NCI-H1092 treated with DMSO at 0.1 percent for 48 hours (cell line): ENCODE results near the gene PIWIL4.

Source experiments
- DNase-seq: peaks from one replicate; lab custom pipeline; 2025; lab: John Stamatoyannopoulos, UW

The PIWIL4 gene

DNA sequence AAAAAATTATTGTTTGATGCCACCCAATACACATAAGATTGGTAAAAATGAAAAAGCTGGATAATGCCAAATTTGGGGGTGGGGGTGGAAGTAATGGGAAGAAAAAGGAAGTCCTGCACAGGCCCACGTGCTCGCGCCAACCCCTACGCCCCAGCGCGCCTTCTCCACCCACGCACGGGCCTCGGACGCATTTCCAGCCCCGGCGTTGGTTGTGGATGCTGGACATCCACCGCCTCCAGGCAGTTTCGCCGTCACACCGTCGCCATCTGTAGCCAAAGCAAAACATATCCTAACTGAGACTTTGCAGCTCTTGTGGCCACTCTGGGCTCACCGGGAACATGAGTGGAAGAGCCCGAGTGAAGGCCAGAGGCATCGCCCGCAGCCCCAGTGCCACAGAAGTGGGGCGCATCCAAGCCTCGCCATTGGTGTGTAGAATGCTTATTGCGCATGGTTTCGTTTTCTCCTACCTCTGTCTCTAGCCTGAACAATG, at the start of gene PIWIL4:
PIWIL4 (plus strand) TSS at position 188 of the 490 bp plus-strand sequence; CDS start at position 339, 151 bp downstream.
- no peak for DNase-seq

DNA sequence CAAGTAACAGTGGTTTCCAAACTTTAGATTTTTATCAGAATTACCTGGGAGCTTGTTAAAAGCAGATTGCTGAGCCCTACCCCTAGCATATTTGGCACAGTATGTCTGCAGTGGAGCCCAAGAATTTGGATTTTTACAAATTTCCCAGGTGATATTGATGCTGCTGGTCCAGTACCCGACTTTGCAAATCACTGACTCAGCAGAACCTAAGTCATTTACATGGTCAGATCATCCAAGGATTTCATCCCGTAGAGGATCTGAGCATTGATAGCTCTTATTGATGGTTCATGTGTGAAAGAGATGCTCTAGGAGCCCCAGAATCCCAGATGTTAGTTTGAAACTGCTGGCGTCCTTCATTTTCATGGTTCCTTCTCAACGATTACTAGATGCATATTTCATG, 48.9 kb upstream of the PIWIL4 start:
- no peak for DNase-seq

DNA sequence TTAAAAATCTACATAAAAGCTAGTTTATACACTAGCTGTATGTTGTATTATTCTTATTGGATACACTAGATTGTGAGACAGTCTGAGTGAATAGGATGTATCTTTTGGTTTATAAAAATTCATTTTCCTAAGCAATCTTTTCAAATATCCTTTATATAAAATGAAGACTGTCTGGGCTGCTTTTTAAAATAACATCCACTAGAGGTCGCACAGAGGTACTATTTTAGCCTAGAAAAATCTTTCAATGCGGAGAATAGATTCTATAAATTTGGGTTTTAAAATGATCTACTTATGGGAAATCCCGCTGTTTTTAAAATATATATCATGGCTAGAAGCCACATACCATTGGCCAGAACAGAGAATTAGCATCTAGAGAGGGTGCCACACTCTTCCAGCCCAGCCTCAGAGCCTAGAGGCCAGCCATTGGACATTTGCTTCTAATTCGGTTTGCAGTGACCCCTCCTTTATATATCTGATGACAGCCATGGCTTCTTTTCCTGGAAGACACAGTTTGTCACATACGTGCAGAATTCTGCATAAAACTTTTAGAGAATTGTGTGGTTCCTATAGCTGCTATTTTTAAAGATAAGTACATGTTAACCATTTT, 47.6 kb upstream of the PIWIL4 start:
- DNase-seq = peak; percentile 51

GRCh38 chr11:94521684-94522083, 45.5 kb upstream of the PIWIL4 start:
- DNase-seq = no peak

DNA sequence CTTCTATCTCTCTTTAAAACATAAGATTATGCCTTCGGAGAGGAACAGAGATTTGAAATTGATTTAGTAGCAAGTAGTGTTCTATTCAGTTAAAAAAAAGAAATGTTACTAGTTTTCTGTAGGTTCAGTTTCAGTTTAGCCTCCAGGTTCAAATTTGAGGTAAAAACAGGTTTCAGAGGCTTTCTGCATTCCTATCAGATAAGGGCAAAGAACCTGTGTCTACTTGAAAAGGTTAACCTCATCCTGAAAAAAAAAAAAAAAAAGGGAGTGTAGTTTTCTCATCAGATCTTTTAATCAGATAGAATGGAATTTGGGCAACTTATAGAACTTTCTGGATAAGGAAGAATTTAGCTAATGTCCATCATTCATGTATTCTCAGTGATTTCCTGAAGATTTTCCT, 42.8 kb upstream of the PIWIL4 start:
- no peak for DNase-seq

DNA sequence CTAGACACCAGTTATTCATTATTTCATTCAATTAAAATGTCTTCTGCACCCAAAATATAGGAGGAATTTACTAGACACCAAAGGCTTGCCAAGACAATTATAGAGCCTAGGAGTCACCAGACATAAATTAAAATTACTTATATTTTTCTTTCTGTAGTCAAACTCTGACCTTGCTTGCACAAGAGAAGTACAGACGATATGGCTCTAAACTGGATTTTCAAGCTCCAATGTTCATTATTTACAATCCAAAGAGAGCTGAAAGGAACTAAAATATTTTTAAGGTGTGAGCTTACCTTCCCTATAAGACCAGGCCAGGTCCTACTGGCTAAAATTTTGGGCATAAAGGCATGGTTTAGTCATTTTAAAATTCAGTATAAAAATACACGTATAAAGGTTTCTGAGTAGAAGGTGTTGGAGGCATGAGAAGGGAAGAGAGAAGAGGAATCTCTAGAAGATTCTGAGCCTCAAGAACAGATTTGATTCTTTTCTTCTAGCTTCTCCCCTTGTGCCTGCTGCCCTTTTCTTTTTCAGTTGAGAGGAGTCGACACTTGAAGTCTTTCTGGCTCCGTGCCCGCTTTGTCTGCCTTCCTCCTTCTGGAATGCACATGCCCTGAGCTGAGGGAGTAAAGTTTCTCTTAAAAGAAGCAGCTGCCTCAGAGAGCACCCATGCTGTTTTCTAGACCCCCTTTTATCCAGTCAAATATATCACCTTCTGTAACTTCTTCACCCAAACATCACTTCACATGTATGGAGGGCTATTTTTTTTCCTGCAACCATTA, 41.4 kb upstream of the PIWIL4 start:
- DNase-seq = no peak

- DNase-seq = no peak
Observed at GRCh38 chr11:94526645-94527438, 40.3 kb upstream of the PIWIL4 start.

GRCh38 chr11:94528551-94528950, 38.6 kb upstream of the PIWIL4 start:
- DNase-seq = no peak

DNA sequence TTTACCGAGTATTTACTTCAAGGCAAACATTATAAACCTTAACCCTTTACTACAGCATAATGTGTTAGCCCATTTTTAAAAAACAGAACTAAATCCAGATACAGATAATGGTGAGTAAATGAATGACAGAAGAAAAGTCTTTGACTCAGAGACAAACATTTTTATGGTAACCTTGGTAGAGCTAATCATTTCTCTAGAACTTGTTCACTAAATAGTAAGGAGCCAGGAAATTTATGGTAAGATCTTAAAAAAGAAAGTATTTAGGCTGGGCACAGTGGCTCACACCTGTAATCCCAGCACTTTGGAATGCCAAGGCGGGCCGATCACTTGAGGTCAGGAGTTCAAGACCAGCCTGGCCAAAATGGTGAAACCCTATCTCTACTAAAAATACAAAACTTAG, 35.0 kb upstream of the PIWIL4 start:
- no peak for DNase-seq

DNA sequence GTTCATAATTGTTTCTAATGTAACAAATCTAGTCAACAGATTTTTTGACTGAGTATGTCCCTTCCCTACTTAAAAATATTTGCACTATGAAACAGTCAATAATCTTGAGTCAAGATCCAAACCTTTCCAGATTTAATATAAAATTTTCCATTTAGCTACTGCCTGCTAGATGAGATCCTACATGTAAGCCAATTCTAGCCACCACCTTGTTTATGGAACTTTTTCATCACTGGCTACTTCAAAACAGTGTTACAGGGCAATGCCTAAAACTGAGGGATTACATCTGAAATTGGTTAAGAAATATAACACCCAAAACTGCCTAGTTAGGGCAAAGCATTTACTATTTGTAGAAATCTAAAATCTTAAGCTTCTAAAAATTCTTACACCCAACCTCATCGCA, 34.0 kb upstream of the PIWIL4 start:
- no peak for DNase-seq

GRCh38 chr11:94533696-94534630, 33.2 kb upstream of the PIWIL4 start:
- DNase-seq = no peak

DNA sequence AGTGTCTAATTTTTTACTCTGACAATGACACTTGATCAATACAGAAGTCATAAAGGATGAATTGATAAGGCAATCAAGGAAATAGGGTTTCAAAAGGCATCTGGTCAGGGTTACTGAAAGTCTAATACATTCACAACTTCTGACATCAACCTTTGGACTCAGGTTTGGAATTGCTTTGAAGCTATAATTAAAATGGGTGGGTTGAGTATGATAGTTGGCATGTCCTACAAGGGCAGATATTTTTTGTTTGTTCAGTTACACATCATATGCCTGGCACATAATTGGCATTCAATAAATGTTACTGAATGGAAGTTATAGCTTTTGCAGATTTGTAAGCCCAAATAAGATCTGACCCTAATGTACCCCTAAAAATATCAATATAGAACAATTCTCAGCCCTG, 30.8 kb upstream of the PIWIL4 start:
- no peak for DNase-seq

DNA sequence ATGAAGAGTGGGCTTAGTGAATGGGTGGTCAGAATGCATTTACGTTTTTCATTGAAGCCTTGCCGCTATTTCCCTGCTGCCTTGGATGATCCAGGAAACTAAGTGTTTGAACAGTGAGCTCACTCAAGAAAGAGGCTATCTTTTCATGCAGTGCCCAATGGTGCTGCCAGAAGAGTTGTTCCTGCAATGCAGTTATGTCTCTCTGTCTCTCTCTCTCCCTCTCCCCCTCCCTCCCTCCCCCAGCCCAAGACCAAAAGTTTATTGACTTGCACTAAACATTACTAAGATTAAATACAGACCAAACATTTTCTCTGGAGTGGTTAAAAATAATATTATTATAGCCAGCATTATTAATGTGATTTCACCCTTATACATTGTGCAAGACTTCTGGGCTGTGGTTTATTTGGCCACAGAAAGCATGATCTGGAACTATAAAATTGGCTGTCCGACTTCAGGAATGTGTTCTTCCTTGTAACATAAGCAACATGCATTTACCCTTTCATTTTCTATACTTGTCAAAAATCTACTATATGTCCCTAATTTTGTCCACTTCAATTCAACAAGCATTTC, 30.1 kb upstream of the PIWIL4 start:
- no peak for DNase-seq

GRCh38 chr11:94539420-94539819, 27.7 kb upstream of the PIWIL4 start:
- DNase-seq = no peak

DNA sequence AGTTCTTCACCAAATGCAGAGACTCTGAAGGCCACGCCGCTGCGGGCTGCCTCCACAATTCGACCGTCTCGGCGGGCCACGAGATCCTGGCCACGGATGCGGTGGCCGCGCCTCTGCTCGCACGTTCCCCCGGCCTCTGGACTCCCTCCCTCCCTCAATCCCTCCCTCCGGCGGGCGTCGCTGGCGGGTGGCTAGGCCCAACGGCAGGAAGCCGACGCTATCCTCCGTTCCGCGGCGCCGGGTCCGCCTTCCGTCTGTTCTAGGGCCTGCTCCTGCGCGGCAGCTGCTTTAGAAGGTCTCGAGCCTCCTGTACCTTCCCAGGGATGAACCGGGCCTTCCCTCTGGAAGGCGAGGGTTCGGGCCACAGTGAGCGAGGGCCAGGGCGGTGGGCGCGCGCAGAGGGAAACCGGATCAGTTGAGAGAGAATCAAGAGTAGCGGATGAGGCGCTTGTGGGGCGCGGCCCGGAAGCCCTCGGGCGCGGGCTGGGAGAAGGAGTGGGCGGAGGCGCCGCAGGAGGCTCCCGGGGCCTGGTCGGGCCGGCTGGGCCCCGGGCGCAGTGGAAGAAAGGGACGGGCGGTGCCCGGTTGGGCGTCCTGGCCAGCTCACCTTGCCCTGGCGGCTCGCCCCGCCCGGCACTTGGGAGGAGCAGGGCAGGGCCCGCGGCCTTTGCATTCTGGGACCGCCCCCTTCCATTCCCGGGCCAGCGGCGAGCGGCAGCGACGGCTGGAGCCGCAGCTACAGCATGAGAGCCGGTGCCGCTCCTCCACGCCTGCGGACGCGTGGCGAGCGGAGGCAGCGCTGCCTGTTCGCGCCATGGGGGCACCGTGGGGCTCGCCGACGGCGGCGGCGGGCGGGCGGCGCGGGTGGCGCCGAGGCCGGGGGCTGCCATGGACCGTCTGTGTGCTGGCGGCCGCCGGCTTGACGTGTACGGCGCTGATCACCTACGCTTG, 23.2 kb upstream of the PIWIL4 start, which contains the start of gene FUT4:
FUT4 (plus strand) TSS at position 227 of the 951 bp plus-strand sequence; CDS start at position 440, 213 bp downstream.
- DNase-seq = peak; percentile 95

DNA sequence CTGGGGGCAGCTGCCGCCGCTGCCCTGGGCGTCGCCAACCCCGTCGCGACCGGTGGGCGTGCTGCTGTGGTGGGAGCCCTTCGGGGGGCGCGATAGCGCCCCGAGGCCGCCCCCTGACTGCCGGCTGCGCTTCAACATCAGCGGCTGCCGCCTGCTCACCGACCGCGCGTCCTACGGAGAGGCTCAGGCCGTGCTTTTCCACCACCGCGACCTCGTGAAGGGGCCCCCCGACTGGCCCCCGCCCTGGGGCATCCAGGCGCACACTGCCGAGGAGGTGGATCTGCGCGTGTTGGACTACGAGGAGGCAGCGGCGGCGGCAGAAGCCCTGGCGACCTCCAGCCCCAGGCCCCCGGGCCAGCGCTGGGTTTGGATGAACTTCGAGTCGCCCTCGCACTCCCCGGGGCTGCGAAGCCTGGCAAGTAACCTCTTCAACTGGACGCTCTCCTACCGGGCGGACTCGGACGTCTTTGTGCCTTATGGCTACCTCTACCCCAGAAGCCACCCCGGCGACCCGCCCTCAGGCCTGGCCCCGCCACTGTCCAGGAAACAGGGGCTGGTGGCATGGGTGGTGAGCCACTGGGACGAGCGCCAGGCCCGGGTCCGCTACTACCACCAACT, 22.4 kb upstream of the PIWIL4 start:
- no peak for DNase-seq

DNA sequence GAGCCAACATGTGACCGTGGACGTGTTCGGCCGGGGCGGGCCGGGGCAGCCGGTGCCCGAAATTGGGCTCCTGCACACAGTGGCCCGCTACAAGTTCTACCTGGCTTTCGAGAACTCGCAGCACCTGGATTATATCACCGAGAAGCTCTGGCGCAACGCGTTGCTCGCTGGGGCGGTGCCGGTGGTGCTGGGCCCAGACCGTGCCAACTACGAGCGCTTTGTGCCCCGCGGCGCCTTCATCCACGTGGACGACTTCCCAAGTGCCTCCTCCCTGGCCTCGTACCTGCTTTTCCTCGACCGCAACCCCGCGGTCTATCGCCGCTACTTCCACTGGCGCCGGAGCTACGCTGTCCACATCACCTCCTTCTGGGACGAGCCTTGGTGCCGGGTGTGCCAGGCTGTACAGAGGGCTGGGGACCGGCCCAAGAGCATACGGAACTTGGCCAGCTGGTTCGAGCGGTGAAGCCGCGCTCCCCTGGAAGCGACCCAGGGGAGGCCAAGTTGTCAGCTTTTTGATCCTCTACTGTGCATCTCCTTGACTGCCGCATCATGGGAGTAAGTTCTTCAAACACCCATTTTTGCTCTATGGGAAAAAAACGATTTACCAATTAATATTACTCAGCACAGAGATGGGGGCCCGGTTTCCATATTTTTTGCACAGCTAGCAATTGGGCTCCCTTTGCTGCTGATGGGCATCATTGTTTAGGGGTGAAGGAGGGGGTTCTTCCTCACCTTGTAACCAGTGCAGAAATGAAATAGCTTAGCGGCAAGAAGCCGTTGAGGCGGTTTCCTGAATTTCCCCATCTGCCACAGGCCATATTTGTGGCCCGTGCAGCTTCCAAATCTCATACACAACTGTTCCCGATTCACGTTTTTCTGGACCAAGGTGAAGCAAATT, 21.7 kb upstream of the PIWIL4 start:
- no peak for DNase-seq

GRCh38 chr11:94546162-94546470, 21.1 kb upstream of the PIWIL4 start:
- no peak for DNase-seq

GRCh38 chr11:94546886-94547285, 20.3 kb upstream of the PIWIL4 start:
- DNase-seq = no peak
